ENCODE data around the gene METTL25B.
A peak's percentile ranks its signal among the peaks of the same experiment; 100 is the strongest.

DNA sequence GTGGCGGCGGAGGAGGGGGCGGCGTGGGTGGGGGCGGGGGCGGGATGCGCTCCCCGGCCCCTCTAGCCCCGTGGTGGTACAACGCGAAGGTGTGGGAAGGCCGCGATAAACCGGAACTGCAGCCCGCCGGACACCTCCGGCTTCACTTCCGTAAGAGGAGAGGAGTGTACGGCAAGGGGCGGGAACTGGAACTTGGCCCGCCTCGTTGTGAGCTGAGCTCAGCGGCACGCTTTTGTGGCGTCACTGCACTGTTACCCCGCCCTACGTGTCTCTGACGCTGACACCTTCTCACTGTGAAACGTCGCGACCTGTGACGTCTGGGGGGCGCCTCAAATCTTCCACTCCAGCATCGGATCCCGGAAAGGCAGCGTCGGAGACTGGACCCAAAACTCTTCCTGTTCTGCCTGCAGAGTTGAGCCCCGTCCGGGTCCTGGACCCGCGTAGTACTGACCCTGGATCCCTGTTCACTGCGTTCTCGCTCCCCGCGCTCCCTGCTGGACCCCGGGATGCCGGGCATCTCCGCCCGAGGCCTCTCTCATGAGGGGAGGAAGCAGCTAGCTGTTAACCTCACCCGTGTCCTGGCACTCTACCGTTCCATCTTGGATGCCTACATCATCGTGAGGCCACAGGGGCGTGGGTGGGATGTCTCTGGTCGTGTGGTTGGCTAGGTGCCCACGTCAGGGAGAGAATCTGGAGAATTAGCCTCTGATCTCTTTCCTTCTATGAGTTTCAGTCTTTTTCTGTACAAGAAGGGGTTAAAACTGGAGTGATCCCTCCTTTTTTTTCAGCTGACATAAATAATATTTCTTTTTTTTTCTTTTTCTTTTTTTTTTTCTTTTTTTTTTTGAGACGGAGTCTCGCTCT is 562 bp downstream of the METTL25B start, which contains the start of gene ISG20L2:
- no peak for TF ChIP-seq EZH2 (IDR thresholded peaks at IDR 0.05)
- TF ChIP-seq POLR2AphosphoS5 (IDR thresholded peaks at IDR 0.05; ENCODE audit: borderline replicate concordance, low read depth, low read length), result peak; percentile 48
